HepG2 (cell line): ENCODE results near the gene AKAP6. TPM values are rescaled to one million over a fixed set of nuclear protein-coding genes. Genes with fewer than 3 reads are reported as not detected.
A peak's percentile ranks its signal among the peaks of the same experiment; 100 is the strongest.

ENCODE experiments used
- ATAC-seq: fragments of 200-7000 bp; cut with Tn5 transposase; 3 replicates; pipeline ENCODE4 v1.9.1; 2020; ENCODE audit warnings: mild to moderate bottlenecking, moderate library complexity
- BruUV-seq: library from RNA; stranded (reverse); fragments of 400-500 nt; replicated peaks from 2 replicates; lab custom pipeline; 2021; lab: Mats Ljungman, UMichigan
- CTCF ChIA-PET: fragments of 300-600 bp; formaldehyde crosslinking; extraction: SDS; loops from one replicate; lab custom pipeline; 2021; ENCODE audit warnings: low total read pairs, inconsistent platforms, low intra/inter-chr PET ratio; lab: Yijun Ruan, JAX
- POLR2A ChIA-PET: fragments of 350-600 bp; sonication (Branson Sonifier 250); formaldehyde crosslinking; loops from one replicate; lab custom pipeline; 2020; ENCODE audit warnings: antibody characterized with exemption, inconsistent platforms; lab: Yijun Ruan, JAX
- DNase-seq: peaks from one replicate; pipeline ENCODE4 v3.0.0-alpha.2; 2015; ENCODE audit warnings: low spot score
- FAIRE-seq: peaks from 3 replicates; lab custom pipeline; 2011; peaks lifted over from hg19 to GRCh38; lab: Jason Lieb, UNC
- H2AFZ ChIP-seq: one replicate; pipeline ENCODE4 v1.6.1; 2011; ENCODE audit warnings: low read length, inconsistent platforms
- H3K27ac ChIP-seq: fragments of 300-600 bp; 3 replicates; pipeline ENCODE4 v1.8.0; 2011; ENCODE audit warnings: mixed run types, mild to moderate bottlenecking, mixed read lengths, low read length, inconsistent platforms; ENCODE audit not compliant: insufficient read depth; ENCODE audit errors: extremely low read length
- H3K27me3 ChIP-seq, 2 experiments: fragments of 200-600 bp in 1 of 2; 2 replicates in 1 of 2; 3 replicates in 1 of 2; pipeline versions ENCODE4 v1.6.0 to v1.8.0; 2011; ENCODE audit warnings: low read length in 2 of 2, mild to moderate bottlenecking in 2 of 2, moderate library complexity in 2 of 2, inconsistent platforms in 1 of 2; ENCODE audit not compliant: insufficient read depth in 2 of 2, control insufficient read depth in 1 of 2
- H3K36me3 ChIP-seq, 2 experiments: fragments of 200-600 bp in 1 of 2; replicated peaks in 1 of 2; 2 replicates in 1 of 2; 3 replicates in 1 of 2; pipeline versions ENCODE4 v1.5.1 to v1.8.0; 2011; ENCODE audit warnings: low read length in 2 of 2, inconsistent platforms in 1 of 2; ENCODE audit not compliant: insufficient read depth in 2 of 2, control insufficient read depth in 1 of 2
- H3K4me1 ChIP-seq: 2 replicates; pipeline ENCODE4 v1.5.1; 2012; ENCODE audit warnings: low read length, inconsistent platforms; ENCODE audit not compliant: insufficient read depth
- H3K4me2 ChIP-seq: 2 replicates; pipeline ENCODE4 v1.6.0; 2011; ENCODE audit warnings: low read depth, low read length, inconsistent platforms
- H3K4me3 ChIP-seq, 3 experiments: fragments of 200-600 bp in 1 of 3; sonication (generic), shearing (Covaris generic) in 1 of 3; replicated peaks in 1 of 3; 2 replicates each; pipeline ENCODE4 v1.5.1; 2011 to 2016; ENCODE audit warnings: low read length in 3 of 3, inconsistent platforms in 2 of 3, low read depth in 2 of 3, mild to moderate bottlenecking in 2 of 3, control low read depth in 1 of 3, mixed read lengths in 1 of 3; ENCODE audit not compliant: insufficient read depth in 1 of 3
- H3K79me2 ChIP-seq: one replicate; pipeline ENCODE4 v1.6.1; 2011; ENCODE audit warnings: low read length, inconsistent platforms; ENCODE audit not compliant: insufficient read depth
- H3K9ac ChIP-seq: 2 replicates; pipeline ENCODE4 v1.6.0; 2011; ENCODE audit warnings: mild to moderate bottlenecking, low read depth, low read length, inconsistent platforms; ENCODE audit not compliant: insufficient read depth
- H3K9me3 ChIP-seq: 2 replicates; pipeline ENCODE4 v1.5.1; 2012; ENCODE audit warnings: mild to moderate bottlenecking, low read length
- H4K20me1 ChIP-seq: 2 replicates; pipeline ENCODE4 v1.6.0; 2011; ENCODE audit warnings: inconsistent platforms, mild to moderate bottlenecking, low read length, moderate library complexity; ENCODE audit not compliant: insufficient read depth
- CREB1 ChIP-seq, 2 experiments: fragments of 450-650 bp in 1 of 2; IDR thresholded peaks; 2 replicates each; pipeline ENCODE4 v1.6.1; 2016 to 2017; ENCODE audit warnings: control low read depth in 1 of 2, mild to moderate bottlenecking in 1 of 2, missing compliant biosample characterization in 1 of 2, missing genetic modification characterization in 1 of 2
- GTF3A ChIP-seq: sonication (generic); formaldehyde crosslinking; conservative IDR thresholded peaks from 2 replicates; pipeline ENCODE4 v1.4.0; 2020; ENCODE audit warnings: mild to moderate bottlenecking, missing genetic modification reagents
- ZMAT5 ChIP-seq: sonication (generic); formaldehyde crosslinking; IDR thresholded peaks from 2 replicates; pipeline ENCODE4 v1.5.0; 2020; ENCODE audit warnings: mild to moderate bottlenecking, low read depth, missing genetic modification reagents, borderline replicate concordance
- ZNF256 ChIP-seq: sonication (generic); formaldehyde crosslinking; conservative IDR thresholded peaks from 2 replicates; pipeline ENCODE4 v1.4.0; 2020; ENCODE audit warnings: missing genetic modification reagents
- ZNF616 ChIP-seq: sonication (generic); formaldehyde crosslinking; IDR thresholded peaks from 2 replicates; pipeline ENCODE4 v1.5.0; 2020; ENCODE audit warnings: low read depth, mild to moderate bottlenecking, missing genetic modification reagents
- ZNF674 ChIP-seq: sonication (generic); formaldehyde crosslinking; IDR thresholded peaks from 2 replicates; pipeline ENCODE4 v1.5.0; 2020; ENCODE audit warnings: low read depth, mild to moderate bottlenecking, missing genetic modification reagents
- WGBS: methylation state at CpG from one replicate; pipeline ENCODE4 v1.1.6; 2017; ENCODE audit warnings: low lambda C conversion rate; 5-methylcytosine and 5-hydroxymethylcytosine counted together
- in situ Hi-C: cut with HindIII; loops from 2 replicates; pipeline ENCODE4 v1.10.0; 2017; ENCODE audit warnings: low pct_unique_long_range_greater_than_20kb; ENCODE audit not compliant: extremely low pct_ligation_motif_present
- intact Hi-C: fragments of 100-400 bp; cut with micrococcal nuclease; formaldehyde crosslinking; loops from one replicate; pipeline ENCODE4 v1.10.0; 2022; ENCODE audit not compliant: unreplicated experiment
- polyA plus RNA-seq, 8 experiments: library from polyadenylated mRNA; depleted of rRNA in 3 of 8; stranded (reverse) in 7 of 8; unstranded in 1 of 8; fragments of >200 nt; fragmentation: Illumina TruSeq in 4 of 8; extraction: Trizol in 4 of 8; gene quantifications; 2 replicates each; pipeline versions ENCODE4 v1.2.1 to v1.2.3, GENCODE V29; 2011 to 2016; ENCODE audit warnings: low read depth in 4 of 8, missing spikeins in 1 of 8, mixed read lengths in 1 of 8; ENCODE audit not compliant: insufficient read depth in 1 of 8
- total RNA-seq, 5 experiments: library from RNA; depleted of rRNA; stranded (reverse); fragments of >200 nt; fragmentation: Illumina TruSeq; extraction: Trizol; gene quantifications; 2 replicates each; pipeline ENCODE4 v1.2.3, GENCODE V29; 2016; ENCODE audit warnings: low read depth in 1 of 5
- TF ChIP-seq, protein P1 (sequence below): sonication (generic); formaldehyde crosslinking; IDR thresholded peaks from one replicate; pipeline ENCODE4 v1.5.1; 2020; ENCODE audit warnings: mild to moderate bottlenecking, missing genetic modification reagents; ENCODE audit errors: not compliant biosample characterization

Gene AKAP6
- total and polyA plus RNA-seq, 2 of the 13 experiments (the other 11 are each of a cell fraction or from before 2014, with no cell fraction given), result 1.4 TPM

DNA sequence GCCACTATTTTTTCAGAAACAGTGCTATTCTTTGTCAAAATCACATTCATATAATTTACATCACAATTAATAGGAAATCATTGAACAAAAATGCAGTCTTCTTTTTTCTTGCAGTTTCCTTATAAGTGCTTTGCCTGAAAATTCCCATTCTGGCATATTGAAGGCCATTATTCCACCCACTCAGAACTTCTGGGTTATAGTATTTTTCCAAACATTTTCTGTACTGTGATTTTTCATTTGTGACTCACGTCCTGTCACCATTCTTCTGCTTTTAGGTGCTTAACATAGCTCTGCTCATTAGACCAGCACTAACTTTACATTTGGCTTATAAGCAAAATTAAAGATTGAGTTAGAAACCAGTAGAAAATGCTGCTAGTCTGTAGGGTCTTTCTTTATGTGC lies 368.6 kb downstream of the AKAP6 start:
- FAIRE-seq, result no peak
- WGBS, result 2% methylated on average over 1 of the region's 1 CpG
- no peak overlapping the region for H3K27ac ChIP-seq
- TF ChIP-seq ZMAT5 (CRISPR knock-in tag) (no peak), CREB1 (IDR thresholded peaks at IDR 0.05) (0 out of 2 replicates have a peak, but pooled peaks have one; percentile 23), CREB1 (CRISPR knock-in tag; IDR thresholded peaks at IDR 0.05) (no peak), GTF3A (CRISPR knock-in tag) (no peak)
- H4K20me1 ChIP-seq, result no peaks in the 10 kb centered on the region
- H3K4me2 ChIP-seq, result no peak overlapping the region
- H3K27me3 ChIP-seq, result no peaks in the 10 kb centered on the region
- no peaks in the 10 kb centered on the region for H3K79me2 ChIP-seq
- H3K9ac ChIP-seq, result no peak overlapping the region
- no peak for ATAC-seq
- no peak for DNase-seq
- no TSS peak for BruUV-seq
- no peak overlapping the region for H2AFZ ChIP-seq
- H3K9me3 ChIP-seq, result no peaks in the 10 kb centered on the region
- CTCF ChIA-PET, result no interaction called here
- in situ Hi-C loops (no loop called here), intact Hi-C loops (no loop called here)
- no peaks in the 10 kb centered on the region for H3K4me1 ChIP-seq
- H3K4me3 ChIP-seq, result no peak overlapping the region
- H3K36me3 ChIP-seq, result no peaks in the 10 kb centered on the region
- POLR2A ChIA-PET, result no interaction called here

DNA sequence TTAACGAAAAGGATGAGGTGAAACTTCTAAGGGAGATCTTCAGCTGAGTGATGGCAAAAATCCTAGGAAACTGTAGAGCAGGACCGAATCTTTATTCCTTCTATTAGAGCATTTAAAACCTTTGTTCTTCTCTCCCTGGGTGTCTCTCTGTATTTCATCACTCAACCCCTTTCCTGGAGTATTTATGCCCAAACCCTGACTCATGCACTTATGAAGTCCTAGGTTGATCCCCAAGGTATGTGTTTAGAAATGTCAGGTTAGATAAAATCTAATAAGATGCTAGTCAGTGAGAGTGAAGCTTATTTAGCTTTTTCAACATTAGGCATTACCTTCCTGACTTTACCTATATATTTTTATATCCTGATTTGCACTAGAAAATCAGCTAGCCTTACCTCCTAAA lies 369.7 kb downstream of the AKAP6 start:
- no peak for DNase-seq
- ATAC-seq, result no peak
- Histone ChIP-seq H3K4me3 (no peak overlapping the region), H3K79me2 (no peaks in the 10 kb centered on the region), H2AFZ (no peak overlapping the region), H3K9ac (no peak overlapping the region), H3K4me1 (no peaks in the 10 kb centered on the region), H3K36me3 (no peaks in the 10 kb centered on the region), H3K27ac (no peak overlapping the region), H4K20me1 (no peaks in the 10 kb centered on the region), H3K4me2 (no peak overlapping the region), H3K9me3 (no peaks in the 10 kb centered on the region), H3K27me3 (no peaks in the 10 kb centered on the region)
- 2% methylated on average over 2 of the region's 2 CpGs for WGBS
- intact Hi-C loops, result no loop called here
- in situ Hi-C loops, result no loop called here
- no TSS peak for BruUV-seq
- ChIA-PET POLR2A (no interaction called here), CTCF (no interaction called here)
- FAIRE-seq, result no peak
- no peak for TF ChIP-seq ZNF616 (CRISPR knock-in tag)
- TF ChIP-seq, protein P1, sequence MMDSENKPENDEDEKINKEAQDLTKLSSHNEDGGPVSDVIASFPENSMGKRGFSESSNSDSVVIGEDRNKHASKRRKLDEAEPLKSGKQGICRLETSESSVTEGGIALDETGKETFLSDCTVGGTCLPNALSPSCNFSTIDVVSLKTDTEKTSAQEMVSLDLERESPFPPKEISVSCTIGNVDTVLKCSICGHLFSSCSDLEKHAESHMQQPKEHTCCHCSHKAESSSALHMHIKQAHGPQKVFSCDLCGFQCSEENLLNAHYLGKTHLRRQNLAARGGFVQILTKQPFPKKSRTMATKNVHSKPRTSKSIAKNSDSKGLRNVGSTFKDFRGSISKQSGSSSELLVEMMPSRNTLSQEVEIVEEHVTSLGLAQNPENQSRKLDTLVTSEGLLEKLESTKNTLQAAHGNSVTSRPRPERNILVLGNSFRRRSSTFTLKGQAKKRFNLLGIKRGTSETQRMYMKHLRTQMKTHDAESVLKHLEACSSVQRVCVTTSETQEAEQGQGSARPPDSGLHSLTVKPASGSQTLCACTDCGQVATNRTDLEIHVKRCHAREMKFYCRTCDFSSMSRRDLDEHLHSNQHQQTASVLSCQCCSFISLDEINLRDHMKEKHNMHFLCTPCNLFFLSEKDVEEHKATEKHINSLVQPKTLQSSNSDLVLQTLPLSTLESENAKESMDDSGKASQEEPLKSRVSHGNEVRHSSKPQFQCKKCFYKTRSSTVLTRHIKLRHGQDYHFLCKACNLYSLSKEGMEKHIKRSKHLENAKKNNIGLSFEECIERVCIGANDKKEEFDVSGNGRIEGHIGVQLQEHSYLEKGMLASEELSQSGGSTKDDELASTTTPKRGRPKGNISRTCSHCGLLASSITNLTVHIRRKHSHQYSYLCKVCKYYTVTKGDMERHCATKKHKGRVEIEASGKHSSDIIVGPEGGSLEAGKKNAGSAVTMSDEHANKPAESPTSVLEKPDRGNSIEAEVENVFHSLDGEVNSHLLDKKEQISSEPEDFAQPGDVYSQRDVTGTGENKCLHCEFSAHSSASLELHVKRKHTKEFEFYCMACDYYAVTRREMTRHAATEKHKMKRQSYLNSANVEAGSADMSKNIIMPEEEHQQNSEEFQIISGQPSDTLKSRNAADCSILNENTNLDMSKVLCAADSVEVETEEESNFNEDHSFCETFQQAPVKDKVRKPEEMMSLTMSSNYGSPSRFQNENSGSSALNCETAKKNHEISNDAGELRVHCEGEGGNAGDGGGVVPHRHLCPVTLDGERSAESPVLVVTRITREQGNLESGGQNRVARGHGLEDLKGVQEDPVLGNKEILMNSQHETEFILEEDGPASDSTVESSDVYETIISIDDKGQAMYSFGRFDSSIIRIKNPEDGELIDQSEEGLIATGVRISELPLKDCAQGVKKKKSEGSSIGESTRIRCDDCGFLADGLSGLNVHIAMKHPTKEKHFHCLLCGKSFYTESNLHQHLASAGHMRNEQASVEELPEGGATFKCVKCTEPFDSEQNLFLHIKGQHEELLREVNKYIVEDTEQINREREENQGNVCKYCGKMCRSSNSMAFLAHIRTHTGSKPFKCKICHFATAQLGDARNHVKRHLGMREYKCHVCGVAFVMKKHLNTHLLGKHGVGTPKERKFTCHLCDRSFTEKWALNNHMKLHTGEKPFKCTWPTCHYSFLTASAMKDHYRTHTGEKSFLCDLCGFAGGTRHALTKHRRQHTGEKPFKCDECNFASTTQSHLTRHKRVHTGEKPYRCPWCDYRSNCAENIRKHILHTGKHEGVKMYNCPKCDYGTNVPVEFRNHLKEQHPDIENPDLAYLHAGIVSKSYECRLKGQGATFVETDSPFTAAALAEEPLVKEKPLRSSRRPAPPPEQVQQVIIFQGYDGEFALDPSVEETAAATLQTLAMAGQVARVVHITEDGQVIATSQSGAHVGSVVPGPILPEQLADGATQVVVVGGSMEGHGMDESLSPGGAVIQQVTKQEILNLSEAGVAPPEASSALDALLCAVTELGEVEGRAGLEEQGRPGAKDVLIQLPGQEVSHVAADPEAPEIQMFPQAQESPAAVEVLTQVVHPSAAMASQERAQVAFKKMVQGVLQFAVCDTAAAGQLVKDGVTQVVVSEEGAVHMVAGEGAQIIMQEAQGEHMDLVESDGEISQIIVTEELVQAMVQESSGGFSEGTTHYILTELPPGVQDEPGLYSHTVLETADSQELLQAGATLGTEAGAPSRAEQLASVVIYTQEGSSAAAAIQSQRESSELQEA (CRISPR knock-in tag), result no peak
- no peak for TF ChIP-seq ZNF674 (CRISPR knock-in tag)
- no peak for TF ChIP-seq ZNF256 (CRISPR knock-in tag)
